MV-4-11 (cell line): ENCODE data around the gene PIAS2.
"Not testable (repeated sequence)": the region's sequence is repeated elsewhere in the genome, so short reads cannot be mapped to it uniquely, and the experiment has no call there.

Experiments used
- DNase-seq: peaks from one replicate; lab custom pipeline; 2025; lab: John Stamatoyannopoulos, UW

The PIAS2 gene

GRCh38 chr18:46899274-46899948 is 17.9 kb downstream of the PIAS2 start:
- no peak for DNase-seq

DNA sequence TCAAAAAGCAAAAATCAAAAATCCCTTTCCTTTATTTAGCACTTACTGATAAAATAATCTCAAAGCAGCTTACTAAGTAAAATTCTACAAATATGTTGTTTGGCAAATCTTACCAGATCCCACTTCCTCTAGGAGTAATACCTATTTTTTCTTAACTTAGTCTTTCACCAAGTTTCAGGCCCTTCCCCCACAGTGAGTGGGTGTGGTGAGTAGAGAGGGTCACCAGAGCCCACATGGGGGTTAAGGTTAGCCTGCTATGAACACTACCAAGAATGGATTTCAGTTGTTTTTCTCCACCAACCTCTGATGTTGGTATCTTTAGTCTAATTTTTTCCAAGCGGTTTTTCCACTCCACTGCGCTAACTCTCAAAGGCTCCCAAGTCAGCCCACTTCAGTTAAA is 23.2 kb downstream of the PIAS2 start:
- no peak for DNase-seq

DNA sequence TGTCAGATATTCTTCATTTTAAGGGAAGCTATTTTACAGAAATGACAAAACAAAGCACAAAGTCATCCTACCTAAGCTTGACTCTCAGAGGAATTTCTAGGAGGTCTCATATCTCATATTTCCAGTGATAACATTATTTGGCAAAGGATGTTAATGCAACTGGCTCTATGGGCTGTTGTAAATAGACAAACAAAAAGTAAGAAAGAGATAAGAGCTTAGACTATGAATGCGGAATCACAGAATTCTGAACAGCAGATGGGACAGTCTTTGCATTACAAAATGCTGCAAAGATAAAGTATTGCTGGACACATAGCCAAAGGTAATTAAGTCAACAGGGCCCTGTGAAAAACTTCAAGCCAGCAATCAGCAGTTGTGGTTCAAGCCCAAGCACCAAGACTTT is 23.9 kb downstream of the PIAS2 start:
- DNase-seq: no peak

- no peak for DNase-seq
These were observed 24.5 kb downstream of the PIAS2 start for GRCh38 chr18:46892842-46893241.

DNA sequence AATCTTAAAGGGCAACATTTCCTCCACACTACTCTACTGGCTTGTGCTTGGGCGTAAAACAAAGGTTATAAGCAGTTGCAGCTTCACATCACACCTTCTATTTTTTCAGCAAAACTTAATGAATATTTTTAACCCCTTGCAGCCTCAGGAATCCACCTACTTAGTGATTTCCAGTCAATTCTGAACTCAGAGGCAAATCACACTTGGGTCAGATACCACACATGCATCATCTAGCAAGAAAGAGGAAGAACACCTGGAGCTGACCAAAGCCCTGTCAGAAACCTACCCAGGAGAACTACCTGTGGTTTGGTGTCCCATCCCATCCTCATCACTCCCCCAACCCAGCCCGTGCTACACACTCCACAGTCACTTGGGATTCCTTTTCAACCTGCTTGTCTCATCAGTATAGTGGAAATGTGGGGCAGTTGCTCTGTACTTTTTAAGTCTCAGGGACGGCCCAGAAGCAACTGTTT is 25.5 kb downstream of the PIAS2 start:
- DNase-seq: no peak

DNA sequence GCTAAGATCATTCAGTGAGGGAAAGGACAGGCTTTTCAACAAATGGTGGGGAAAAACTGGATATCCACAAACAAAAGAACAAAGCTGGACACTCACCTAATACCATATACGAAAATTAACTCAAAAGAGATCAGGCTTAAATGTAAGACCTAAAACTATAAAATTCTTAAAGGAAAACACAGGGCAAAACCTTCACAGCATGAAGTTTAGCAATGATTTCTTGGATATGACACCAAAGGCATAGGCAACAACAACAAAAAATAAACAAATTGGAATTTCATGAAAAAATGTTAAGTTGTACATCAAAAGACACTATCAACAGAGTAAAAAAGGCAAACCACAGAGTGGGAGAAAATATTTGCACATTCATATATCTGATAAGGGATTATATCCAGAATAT is 28.3 kb downstream of the PIAS2 start:
- no peak for DNase-seq

- no peak for DNase-seq
These were observed 30.4 kb downstream of the PIAS2 start for GRCh38 chr18:46886893-46887292.

DNA sequence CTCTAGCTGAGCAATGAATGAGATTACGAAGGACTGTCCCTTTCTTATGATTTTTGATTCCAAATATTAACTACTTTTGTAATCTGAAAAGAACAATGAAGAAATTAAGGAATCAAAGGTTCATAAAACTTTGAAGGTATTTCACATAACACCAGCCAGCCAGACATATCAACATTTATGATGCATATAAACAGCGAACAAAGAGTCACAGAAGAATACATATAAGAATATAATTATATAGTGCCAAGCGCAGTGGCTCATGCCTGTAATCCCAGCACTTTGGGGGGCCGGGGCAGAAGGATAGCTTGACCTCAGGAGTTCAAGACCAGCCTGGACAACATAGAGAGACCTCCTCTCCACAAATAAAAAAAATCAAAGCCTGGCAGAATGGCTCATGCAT is 34.1 kb downstream of the PIAS2 start:
- no peak for DNase-seq

DNA sequence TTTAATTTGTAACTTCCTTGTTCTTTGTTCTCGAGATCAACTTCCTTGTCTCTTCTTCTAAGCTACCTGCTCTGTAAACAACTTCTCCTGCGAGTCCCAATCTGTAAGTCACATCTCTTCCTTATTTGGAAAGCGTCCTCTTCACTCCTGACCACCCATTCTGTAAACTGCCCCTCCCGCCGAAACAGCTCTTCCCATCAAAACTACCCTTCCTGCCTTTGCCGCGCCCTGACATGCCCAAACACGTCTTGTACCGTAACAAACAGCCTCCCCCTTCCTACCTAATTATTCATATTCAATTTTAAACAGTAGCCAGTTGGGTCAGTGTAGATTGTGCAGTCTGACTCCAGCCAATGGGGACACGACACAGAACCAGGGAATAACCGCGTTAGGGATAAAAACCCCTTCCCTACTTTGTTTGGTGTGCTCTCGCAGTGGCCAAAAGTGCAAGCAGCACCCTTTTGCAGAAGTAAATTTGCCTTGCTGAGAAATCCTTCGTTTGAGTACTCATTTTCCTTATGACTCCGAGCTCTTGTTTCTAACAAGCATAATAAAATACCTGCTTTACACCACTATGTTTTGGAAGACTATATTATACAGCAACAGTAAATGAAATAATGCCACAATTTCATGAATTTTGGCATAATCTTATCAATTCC is 39.8 kb downstream of the PIAS2 start:
- DNase-seq: peak; percentile 55

DNA sequence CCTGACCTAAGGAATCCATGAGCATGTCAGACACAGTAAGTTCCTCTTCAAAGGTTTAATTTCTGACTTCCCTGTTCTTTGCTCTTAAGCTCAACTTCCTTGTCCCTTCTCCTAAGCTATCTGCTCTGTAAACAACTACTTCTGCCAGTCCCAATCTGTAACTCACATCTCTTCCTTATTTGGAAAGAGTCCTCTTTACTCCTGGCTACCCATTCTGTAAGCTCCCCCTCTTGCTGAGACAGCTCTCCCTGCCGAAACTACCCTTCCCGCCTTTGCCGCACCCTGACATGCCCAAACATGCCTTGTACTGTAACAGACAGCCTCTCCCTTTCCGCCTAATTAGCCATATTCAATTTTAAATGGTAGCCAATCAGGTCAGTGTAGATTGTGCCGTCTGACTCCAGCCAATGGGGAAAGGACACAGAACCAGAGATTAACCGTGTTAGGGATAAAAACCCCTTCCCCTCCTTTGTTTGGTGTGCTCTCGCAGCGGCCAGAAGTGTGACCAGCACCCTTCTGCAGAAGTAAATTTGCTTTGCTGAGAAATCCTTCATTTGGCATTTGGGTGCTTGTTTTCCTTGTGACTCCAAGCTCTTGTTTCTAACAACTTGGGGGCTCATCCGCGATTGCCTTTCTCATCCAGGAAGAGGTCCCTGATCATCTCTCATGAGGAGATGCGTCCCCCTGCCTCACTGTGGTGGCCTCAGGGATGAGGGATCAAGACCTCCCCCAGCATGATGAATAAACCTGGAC is 49.0 kb downstream of the PIAS2 start:
- peak; percentile 30 for DNase-seq

GRCh38 chr18:46867367-46868143 is 49.8 kb downstream of the PIAS2 start:
- DNase-seq: no peak

DNA sequence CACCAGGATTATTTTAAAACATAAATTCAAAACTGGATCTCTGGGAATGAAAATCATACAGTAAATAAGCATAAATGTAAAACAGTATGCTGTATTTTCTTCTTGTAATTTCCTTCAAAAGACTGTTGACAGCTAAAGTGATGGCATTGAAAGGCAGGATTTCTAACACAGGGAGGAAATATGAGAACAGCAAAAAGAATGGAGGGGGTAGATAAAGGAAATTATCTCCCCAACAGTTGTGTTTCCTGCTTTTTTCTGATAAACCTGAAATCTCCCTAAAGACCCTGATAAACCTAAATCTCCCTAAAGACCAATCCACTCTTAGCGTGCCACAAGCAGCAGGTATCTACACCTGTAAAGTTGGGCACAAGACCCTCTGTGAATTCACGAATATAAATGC is 50.8 kb downstream of the PIAS2 start:
- DNase-seq: no peak

DNA sequence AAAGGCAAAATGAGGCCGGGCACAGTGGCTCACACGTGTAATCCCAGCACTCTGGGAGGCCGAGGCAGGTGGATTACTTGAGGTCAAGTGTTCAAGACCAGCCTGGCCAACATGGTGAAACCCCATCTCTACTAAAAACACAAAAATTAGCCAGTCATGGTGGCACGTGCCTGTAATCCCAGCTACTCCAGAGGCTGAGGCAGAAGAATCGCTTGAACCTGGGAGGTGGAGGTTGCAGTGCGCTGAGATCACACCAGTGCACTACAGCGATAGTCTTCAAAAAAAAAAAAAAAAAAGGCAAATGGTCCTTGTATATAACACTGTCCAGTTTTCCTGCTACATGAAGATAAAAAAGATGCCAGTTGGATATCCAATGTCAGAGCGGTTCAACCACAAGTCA is 52.1 kb downstream of the PIAS2 start:
- not testable (repeated sequence) for DNase-seq

DNA sequence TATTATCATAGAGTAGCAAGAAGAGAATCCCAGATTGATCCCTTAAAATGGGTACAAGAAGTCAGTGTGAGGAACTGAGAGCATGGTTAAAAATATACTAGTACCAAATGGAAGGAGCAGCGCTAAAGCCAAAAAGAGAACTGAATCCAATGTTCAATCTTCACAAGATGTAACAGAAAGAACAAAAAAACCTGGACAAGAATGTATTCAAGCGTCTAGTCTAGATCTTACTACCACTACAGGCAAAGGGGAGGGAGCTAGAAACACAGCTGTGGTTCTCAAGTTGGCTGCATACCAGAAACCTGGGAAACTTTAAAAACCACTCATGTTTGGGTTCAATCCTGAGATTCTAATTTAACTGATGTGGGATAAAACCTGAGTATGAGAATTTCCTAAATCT is 57.5 kb downstream of the PIAS2 start:
- peak; percentile 73 for DNase-seq

DNA sequence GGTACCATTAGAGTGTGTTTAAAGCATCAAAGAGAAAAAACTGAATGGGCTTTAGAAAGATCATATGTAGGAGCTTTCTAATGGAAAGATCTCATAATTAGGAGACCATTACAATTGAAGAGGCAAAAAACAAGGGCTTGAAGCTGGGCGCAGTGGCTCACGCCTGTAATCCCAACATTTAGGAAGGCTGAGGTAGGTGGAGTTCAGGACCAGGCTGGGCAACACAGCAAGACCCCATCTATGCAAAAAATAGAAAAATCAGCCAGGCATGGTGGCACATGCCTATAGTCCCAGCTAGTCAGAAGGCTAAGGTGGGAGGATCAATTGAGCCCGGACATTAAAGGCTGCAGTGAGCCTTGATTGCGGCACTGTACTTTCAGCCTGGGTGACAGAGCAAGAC is 59.0 kb downstream of the PIAS2 start:
- no peak for DNase-seq

GRCh38 chr18:46856973-46857372 is 60.3 kb downstream of the PIAS2 start:
- no peak for DNase-seq

DNA sequence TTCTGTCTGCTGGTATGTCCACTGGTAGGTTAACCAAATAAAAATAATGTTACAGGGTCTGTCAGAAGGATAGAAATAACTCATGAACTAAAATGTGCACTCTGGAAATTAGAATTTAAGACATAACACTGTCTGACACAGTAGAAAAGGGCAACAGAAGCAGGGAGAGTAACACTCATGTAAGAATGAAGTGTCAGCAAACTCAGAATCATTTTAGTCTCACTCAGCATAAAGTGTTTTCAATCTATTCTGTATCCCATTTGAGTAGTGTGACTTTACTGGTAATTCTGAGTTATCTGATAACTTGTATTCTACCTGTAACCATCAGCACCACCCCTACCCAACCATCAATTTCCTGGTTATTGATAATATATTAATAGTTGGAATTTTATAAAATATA is 68.3 kb downstream of the PIAS2 start:
- DNase-seq: no peak

DNA sequence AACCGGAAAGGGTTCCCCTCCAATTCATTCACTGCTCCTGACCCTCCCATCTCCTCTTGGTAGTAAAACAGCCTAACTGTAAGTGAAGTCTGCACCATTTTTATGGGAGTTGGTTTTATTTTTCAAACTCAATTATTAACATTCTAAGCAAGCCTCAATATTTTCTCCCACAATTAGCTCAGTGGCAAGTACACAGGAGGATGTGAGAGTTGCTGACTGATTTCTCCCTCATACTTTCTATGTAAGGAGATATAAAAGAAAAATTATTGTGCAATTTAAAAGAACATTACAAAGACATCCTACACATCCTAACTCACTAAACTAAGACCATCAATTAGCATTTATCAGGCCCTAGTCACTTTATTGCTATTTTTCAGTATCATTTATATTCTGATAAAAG is 73.9 kb downstream of the PIAS2 start:
- DNase-seq: no peak

- no peak for DNase-seq
These were observed 74.7 kb downstream of the PIAS2 start for GRCh38 chr18:46842583-46842982.

DNA sequence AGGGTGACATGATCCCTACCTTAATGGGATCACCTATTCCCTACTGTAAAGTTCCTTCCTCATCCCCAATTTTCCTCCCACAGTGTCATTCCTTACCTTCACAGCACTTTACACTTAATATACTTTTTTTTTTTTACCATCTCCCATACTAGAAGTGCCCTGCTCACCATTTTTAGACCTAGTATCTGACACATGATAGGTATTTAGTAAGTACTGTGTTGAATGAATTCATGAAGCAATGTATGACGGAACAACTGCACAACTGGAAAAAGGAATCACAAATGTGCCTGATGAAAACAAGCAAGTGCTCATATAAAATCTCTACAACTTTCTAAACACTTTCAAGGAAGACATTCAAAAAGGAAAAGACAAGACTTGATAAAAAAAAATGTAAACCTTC is 83.4 kb downstream of the PIAS2 start:
- no peak for DNase-seq

- DNase-seq: no peak
These were observed 84.5 kb downstream of the PIAS2 start for GRCh38 chr18:46832849-46833248.

DNA sequence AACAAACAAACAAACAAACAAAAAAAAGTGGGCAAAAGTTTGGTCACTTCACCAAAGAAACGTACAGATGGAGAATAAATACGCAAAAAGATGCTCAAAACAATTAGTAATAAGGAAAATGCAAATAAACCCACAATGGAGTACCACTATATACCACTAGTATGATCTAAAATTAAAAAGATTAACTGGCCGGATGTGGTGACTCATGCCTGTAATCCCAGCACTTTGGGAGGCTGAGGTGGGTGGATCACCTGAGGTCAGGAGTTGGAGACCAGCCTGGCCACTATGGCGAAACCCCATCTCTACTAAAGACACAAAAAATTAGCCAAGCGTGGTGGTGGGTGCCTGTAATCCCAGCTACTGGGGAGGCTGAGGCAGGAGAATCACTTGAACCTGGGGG is 84.9 kb downstream of the PIAS2 start:
- DNase-seq: not testable (repeated sequence)
